Liver (tissue), 9 donors: ENCODE data around the gene C14orf119. TPM values are rescaled to one million over a fixed set of nuclear protein-coding genes. Genes with fewer than 3 reads are reported as not detected.

ENCODE experiments used
- DNase-seq: peaks from one replicate; pipeline ENCODE4 v3.0.0-alpha.2; 2017; ENCODE audit warnings: low spot score
- H3K27ac ChIP-seq, 2 donors: one replicate each; pipeline ENCODE4 v1.7.0; 2013; ENCODE audit warnings: inconsistent platforms in 2 of 2, low read length in 2 of 2, control low read depth in 1 of 2, low read depth in 1 of 2, mild to moderate bottlenecking in 1 of 2
- H3K27me3 ChIP-seq, 4 donors: one replicate each; pipeline versions ENCODE4 v1.6.1 to v1.7.0; 2013; ENCODE audit warnings: low read length in 3 of 4, inconsistent platforms in 1 of 4, mild to moderate bottlenecking in 1 of 4, moderate library complexity in 1 of 4; ENCODE audit not compliant: control insufficient read depth in 4 of 4, insufficient read depth in 4 of 4
- H3K36me3 ChIP-seq, 4 donors: one replicate each; pipeline versions ENCODE4 v1.6.1 to v1.7.0; 2013; ENCODE audit warnings: low read length in 3 of 4, mild to moderate bottlenecking in 3 of 4, low read depth in 1 of 4, moderate library complexity in 1 of 4; ENCODE audit not compliant: control insufficient read depth in 4 of 4, insufficient read depth in 3 of 4
- H3K4me1 ChIP-seq, 4 donors: one replicate each; pipeline versions ENCODE4 v1.6.1 to v1.7.0; 2013; ENCODE audit warnings: low read length in 3 of 4, mild to moderate bottlenecking in 3 of 4, moderate library complexity in 1 of 4; ENCODE audit not compliant: control insufficient read depth in 4 of 4, insufficient read depth in 4 of 4
- H3K4me3 ChIP-seq, 3 donors: one replicate each; pipeline versions ENCODE4 v1.6.1 to v1.7.0; 2013; ENCODE audit warnings: low read length in 3 of 3, control low read depth in 1 of 3, low read depth in 1 of 3, mild to moderate bottlenecking in 1 of 3
- H3K9ac ChIP-seq, 2 donors: one replicate each; pipeline ENCODE4 v1.7.0; 2013; ENCODE audit warnings: low read length in 2 of 2, mild to moderate bottlenecking in 2 of 2, moderate library complexity in 2 of 2, control low read depth in 1 of 2, low read depth in 1 of 2
- H3K9me3 ChIP-seq, 4 donors: one replicate each; pipeline versions ENCODE4 v1.6.1 to v1.7.0; 2013; ENCODE audit warnings: low read length in 3 of 4; ENCODE audit not compliant: control insufficient read depth in 4 of 4
- EGR1 ChIP-seq, 2 donors: IDR thresholded peaks; 2 replicates each; pipeline ENCODE4 v1.6.1; 2016 to 2018; ENCODE audit warnings: antibody characterized with exemption in 2 of 2, low read depth in 2 of 2
- FOXA1 ChIP-seq: IDR thresholded peaks from 2 replicates; pipeline ENCODE4 v1.6.1; 2016; ENCODE audit warnings: antibody characterized with exemption
- FOXA2 ChIP-seq: IDR thresholded peaks from 2 replicates; pipeline ENCODE4 v1.6.1; 2016; ENCODE audit warnings: antibody characterized with exemption
- GABPA ChIP-seq, 2 donors: IDR thresholded peaks in 1 of 2; conservative IDR thresholded peaks in 1 of 2; 2 replicates each; pipeline ENCODE4 v1.6.1; 2016; ENCODE audit warnings: antibody characterized with exemption in 2 of 2, mild to moderate bottlenecking in 1 of 2, moderate library complexity in 1 of 2
- HNF4G ChIP-seq: IDR thresholded peaks from 2 replicates; pipeline ENCODE4 v1.6.1; 2016; ENCODE audit warnings: antibody characterized with exemption
- JUND ChIP-seq, 2 donors: IDR thresholded peaks; 2 replicates each; pipeline ENCODE4 v1.6.1; 2016; ENCODE audit warnings: antibody characterized with exemption in 2 of 2
- NR2F2 ChIP-seq: IDR thresholded peaks from 2 replicates; pipeline ENCODE4 v1.6.1; 2016; ENCODE audit warnings: antibody characterized with exemption
- RAD21 ChIP-seq, 2 donors: IDR thresholded peaks; 2 replicates each; pipeline ENCODE4 v1.6.1; 2016; ENCODE audit warnings: antibody characterized with exemption in 2 of 2, mild to moderate bottlenecking in 2 of 2
- RXRA ChIP-seq, 2 donors: IDR thresholded peaks; 2 replicates each; pipeline ENCODE4 v1.6.1; 2017 to 2018; ENCODE audit warnings: antibody characterized with exemption in 2 of 2, mild to moderate bottlenecking in 1 of 2
- SP1 ChIP-seq: IDR thresholded peaks from 2 replicates; pipeline ENCODE4 v1.6.1; 2018; ENCODE audit warnings: antibody characterized with exemption, mild to moderate bottlenecking
- TAF1 ChIP-seq: conservative IDR thresholded peaks from 2 replicates; pipeline ENCODE4 v1.6.1; 2016; ENCODE audit warnings: antibody characterized with exemption, mild to moderate bottlenecking
- YY1 ChIP-seq: IDR thresholded peaks from 2 replicates; pipeline ENCODE4 v1.6.1; 2016; ENCODE audit warnings: antibody characterized with exemption, mild to moderate bottlenecking
- WGBS: extraction: QIAGEN DNeasy Blood & Tissue Kit; methylation state at CpG from one replicate; pipeline ENCODE4 v1.1.7; 2013; 5-methylcytosine and 5-hydroxymethylcytosine counted together
- polyA plus RNA-seq, 2 donors: library from polyadenylated mRNA; stranded (reverse) in 1 of 2; unstranded in 1 of 2; fragments of 200-250 nt in 1 of 2; fragments of >200 nt in 1 of 2; fragmentation: Nextera tagmentation in 1 of 2; extraction: Ambion mirVana in 1 of 2; gene quantifications; one replicate each; pipeline versions ENCODE4 v1.2.1 to v1.2.3, GENCODE V29; 2013 to 2015
- total RNA-seq, 2 donors: library from RNA; depleted of rRNA; stranded (reverse); fragments of >200 nt; gene quantifications; one replicate each; pipeline ENCODE4 v1.2.3, GENCODE V29; 2014
- TF ChIP-seq, protein P1 (sequence below): fragments of 150-350 bp; IDR thresholded peaks from 2 replicates; pipeline ENCODE4 v1.5.1; 2017; ENCODE audit warnings: improper control_type of control experiment, low read depth, low read length; ENCODE audit not compliant: missing input control
- TF ChIP-seq, protein P2 (sequence below): IDR thresholded peaks from 2 replicates; pipeline ENCODE4 v1.6.1; 2016; ENCODE audit warnings: antibody characterized with exemption
- TF ChIP-seq, protein P3 (sequence below): IDR thresholded peaks from 2 replicates; pipeline ENCODE4 v1.6.1; 2016; ENCODE audit warnings: antibody characterized with exemption, mild to moderate bottlenecking
- donor health status: healthy.
- donor health status: healthy.
- donor health status: healthy.
- donor health status: healthy.
- donor health status: healthy.

The C14orf119 gene
- total and polyA plus RNA-seq, 4 donors, result 9.0 to 27.1 (median 17.7) TPM

DNA sequence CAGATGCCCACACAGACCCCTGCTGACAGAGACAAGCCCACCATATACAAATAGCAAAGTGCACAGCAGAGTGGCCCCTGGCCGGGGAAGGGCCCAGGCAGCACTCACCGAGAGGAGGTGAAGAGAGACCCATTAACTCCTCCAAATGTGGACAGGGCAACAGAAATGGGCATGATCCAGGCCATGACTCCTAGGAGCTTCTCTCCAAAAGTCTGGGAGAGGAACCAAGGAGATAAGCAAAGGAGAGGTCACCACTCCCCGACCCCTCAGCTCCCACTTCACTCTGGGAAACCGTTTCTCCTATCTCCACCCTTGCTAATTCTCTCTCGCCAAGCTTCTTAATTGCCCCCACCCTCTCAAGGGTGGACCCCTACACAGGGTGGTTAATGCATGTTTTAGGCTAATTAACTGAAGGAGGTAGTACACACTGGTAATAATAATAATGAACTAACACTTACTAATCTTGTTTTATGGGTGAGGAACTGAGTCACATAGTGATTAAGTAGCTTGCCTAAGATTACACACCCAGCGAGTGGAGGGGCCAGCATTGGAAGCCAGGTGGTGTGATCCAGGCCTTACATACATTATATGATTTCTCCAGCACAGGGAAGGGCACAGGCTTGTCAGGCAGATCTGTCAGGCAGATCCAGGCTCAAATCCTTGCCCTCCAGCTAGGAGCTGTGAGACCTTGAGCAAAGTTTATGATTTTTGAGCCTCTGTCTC, 42.7 kb downstream of the C14orf119 start:
- H3K4me3 ChIP-seq, result no peak overlapping the region
- DNase-seq, result no peak
- H3K36me3 ChIP-seq, result peaks cover 0 to 2% (median 1%) of the 10 kb centered on the region in 4 donors
- no peak overlapping the region for H3K9ac ChIP-seq
- 86% methylated on average over 6 of the region's 6 CpGs for WGBS
- no peaks in the 10 kb centered on the region for H3K9me3 ChIP-seq
- TF ChIP-seq FOXA2, result no peak
- no peak for TF ChIP-seq JUND (IDR thresholded peaks at IDR 0.05)
- TF ChIP-seq FOXA1, result no peak
- TF ChIP-seq, protein P1, sequence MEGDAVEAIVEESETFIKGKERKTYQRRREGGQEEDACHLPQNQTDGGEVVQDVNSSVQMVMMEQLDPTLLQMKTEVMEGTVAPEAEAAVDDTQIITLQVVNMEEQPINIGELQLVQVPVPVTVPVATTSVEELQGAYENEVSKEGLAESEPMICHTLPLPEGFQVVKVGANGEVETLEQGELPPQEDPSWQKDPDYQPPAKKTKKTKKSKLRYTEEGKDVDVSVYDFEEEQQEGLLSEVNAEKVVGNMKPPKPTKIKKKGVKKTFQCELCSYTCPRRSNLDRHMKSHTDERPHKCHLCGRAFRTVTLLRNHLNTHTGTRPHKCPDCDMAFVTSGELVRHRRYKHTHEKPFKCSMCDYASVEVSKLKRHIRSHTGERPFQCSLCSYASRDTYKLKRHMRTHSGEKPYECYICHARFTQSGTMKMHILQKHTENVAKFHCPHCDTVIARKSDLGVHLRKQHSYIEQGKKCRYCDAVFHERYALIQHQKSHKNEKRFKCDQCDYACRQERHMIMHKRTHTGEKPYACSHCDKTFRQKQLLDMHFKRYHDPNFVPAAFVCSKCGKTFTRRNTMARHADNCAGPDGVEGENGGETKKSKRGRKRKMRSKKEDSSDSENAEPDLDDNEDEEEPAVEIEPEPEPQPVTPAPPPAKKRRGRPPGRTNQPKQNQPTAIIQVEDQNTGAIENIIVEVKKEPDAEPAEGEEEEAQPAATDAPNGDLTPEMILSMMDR, result no peak
- TF ChIP-seq, protein P2, sequence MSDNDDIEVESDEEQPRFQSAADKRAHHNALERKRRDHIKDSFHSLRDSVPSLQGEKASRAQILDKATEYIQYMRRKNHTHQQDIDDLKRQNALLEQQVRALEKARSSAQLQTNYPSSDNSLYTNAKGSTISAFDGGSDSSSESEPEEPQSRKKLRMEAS, result no peak
- TF ChIP-seq TAF1, result no peak
- TF ChIP-seq YY1, result no peak
- no peak for TF ChIP-seq SP1
- TF ChIP-seq NR2F2, result no peak
- no peaks in the 10 kb centered on the region for H3K27me3 ChIP-seq
- H3K27ac ChIP-seq, result no peak overlapping the region
- no peaks in the 10 kb centered on the region for H3K4me1 ChIP-seq

DNA sequence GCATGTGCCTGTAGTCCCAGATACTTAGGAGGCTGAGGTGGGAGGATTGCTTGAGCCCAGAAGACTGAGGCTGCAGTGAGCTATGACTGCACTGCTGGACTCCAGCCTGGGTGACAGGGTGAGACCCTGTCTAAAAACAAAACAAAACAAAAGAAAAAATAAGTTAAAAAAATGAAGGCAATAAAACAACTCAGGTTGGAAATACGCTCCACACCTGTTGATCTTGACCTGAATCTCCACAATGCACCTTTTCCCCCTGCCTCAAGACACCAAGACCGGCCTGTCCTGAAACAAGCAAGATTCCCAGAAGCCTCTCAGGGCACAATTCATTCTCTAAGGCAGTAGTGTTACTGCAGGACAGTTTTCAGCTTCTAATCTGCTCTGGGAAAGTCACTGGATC, 44.6 kb downstream of the C14orf119 start:
- H3K4me1 ChIP-seq, result no peaks in the 10 kb centered on the region
- no peak for DNase-seq
- no peaks in the 10 kb centered on the region for H3K27me3 ChIP-seq
- H3K9me3 ChIP-seq, result no peaks in the 10 kb centered on the region
- H3K9ac ChIP-seq, result no peak overlapping the region
- 91% methylated on average over 2 of the region's 2 CpGs for WGBS
- H3K36me3 ChIP-seq, result peaks cover 0 to 2% (median 1%) of the 10 kb centered on the region in 4 donors
- no peak overlapping the region for H3K4me3 ChIP-seq
- TF ChIP-seq NR2F2 (no peak), FOXA2 (no peak)
- TF ChIP-seq, protein P2, result no peak
- TF ChIP-seq, protein P3, sequence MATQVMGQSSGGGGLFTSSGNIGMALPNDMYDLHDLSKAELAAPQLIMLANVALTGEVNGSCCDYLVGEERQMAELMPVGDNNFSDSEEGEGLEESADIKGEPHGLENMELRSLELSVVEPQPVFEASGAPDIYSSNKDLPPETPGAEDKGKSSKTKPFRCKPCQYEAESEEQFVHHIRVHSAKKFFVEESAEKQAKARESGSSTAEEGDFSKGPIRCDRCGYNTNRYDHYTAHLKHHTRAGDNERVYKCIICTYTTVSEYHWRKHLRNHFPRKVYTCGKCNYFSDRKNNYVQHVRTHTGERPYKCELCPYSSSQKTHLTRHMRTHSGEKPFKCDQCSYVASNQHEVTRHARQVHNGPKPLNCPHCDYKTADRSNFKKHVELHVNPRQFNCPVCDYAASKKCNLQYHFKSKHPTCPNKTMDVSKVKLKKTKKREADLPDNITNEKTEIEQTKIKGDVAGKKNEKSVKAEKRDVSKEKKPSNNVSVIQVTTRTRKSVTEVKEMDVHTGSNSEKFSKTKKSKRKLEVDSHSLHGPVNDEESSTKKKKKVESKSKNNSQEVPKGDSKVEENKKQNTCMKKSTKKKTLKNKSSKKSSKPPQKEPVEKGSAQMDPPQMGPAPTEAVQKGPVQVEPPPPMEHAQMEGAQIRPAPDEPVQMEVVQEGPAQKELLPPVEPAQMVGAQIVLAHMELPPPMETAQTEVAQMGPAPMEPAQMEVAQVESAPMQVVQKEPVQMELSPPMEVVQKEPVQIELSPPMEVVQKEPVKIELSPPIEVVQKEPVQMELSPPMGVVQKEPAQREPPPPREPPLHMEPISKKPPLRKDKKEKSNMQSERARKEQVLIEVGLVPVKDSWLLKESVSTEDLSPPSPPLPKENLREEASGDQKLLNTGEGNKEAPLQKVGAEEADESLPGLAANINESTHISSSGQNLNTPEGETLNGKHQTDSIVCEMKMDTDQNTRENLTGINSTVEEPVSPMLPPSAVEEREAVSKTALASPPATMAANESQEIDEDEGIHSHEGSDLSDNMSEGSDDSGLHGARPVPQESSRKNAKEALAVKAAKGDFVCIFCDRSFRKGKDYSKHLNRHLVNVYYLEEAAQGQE, result no peak
- H3K27ac ChIP-seq, result no peak overlapping the region

DNA sequence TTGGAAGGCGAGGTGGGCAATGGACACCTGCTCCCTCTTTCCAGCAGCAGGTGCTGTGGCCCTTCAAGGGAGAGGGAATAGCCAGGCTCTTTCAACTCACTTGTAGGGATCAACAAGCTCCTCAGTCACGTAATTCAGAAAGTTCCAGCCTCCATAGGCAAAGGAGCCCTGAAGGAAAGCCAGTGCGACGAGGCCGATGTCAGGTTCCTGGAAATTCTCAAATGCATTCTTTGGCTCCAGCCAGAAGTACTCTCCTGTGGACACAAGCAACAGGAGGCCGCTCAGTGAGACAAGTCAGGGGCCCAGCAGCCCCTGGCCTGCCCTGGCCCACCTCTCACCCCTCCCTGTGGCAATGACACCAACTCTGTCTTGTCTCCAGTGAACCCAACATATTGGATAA, 45.1 kb downstream of the C14orf119 start:
- DNase-seq, result no peak
- Histone ChIP-seq H3K9ac (no peak overlapping the region), H3K9me3 (no peaks in the 10 kb centered on the region), H3K27ac (no peak overlapping the region), H3K4me1 (no peaks in the 10 kb centered on the region), H3K36me3 (peaks cover 0 to 2% (median 1%) of the 10 kb centered on the region in 4 donors), H3K4me3 (no peak overlapping the region), H3K27me3 (no peaks in the 10 kb centered on the region)
- 87% methylated on average over 6 of the region's 6 CpGs for WGBS
- TF ChIP-seq EGR1 (IDR thresholded peaks at IDR 0.05; ENCODE audit: low read depth in 2 of 2) (no peak), HNF4G (no peak), RXRA (IDR thresholded peaks at IDR 0.05) (no peak), GABPA (IDR thresholded peaks at IDR 0.05 in 1 of 2, conservative IDR thresholded peaks at IDR 0.05 in 1 of 2) (no peak), SP1 (no peak), NR2F2 (no peak), TAF1 (no peak), RAD21 (IDR thresholded peaks at IDR 0.05) (no peak)
- TF ChIP-seq, protein P1, result no peak
- TF ChIP-seq, protein P3, result no peak
